Measurements from ENCODE around the gene GSTP1. TPM values are rescaled to one million over a fixed set of nuclear protein-coding genes. Genes with fewer than 3 reads are reported as not detected.

GSTP1 gene
- polyA plus RNA-seq, 1 donor (not counting 4 experiments of a cell fraction or from before 2014, with no cell fraction given), result 1,575 TPM

DNA sequence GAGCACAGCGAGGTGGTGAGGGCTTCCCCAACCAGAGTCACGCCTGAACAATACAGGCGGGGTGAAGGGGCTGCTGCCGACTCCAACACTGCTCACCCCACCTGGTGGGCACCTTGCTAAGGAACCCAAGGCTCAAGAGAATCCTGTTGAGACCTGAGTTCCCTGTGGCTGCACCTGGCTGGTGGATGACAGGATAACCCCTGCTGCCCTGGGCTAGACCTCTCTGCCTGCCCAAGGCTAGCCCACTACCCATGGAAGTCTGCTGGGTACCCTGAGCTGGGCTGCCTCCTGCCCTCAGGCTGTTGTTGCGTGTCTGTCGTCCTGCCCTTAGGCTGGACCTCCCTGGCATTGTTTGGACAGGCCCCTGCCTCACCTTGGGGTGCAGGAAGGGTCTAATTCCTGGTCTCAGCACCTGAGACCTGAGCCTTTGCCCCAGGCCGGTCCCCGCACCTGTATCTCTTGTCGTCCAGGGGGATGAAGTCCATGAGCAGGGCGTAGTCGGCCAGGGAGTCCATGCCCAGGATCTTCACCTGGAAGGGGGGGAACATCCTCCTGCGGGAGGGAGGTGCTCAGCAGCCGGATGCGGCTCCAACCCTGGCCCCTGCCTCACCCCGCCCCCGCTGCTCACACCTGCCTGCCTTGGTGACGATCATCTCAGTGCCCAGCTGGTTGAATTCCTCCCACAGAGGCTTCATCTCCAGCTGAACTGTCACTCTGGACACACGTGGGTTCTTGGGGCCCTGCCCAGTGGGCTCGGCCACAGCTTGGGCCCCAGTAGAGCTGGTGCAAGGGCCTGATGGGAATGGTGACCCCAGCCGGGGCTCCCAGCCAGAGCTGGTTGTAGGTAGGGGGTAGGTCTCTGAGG is 51.0 kb downstream of the GSTP1 start:
- Histone ChIP-seq H3K4me2 (ENCODE audit: control insufficient read depth, extremely low read depth, insufficient read depth, low read depth, low read length) (no peak overlapping the region), H3K27ac (ENCODE audit: control insufficient read depth, insufficient read depth, low read length) (no peak overlapping the region), H3K79me2 (ENCODE audit: control insufficient read depth, insufficient read depth, low read length) (no peaks in the 10 kb centered on the region), H3K9me1 (ENCODE audit: control insufficient read depth, extremely low read depth, insufficient read depth, low read length) (no peaks in the 10 kb centered on the region), H3K4me1 (ENCODE audit: control insufficient read depth, extremely low read depth, insufficient read depth, low read length) (peaks cover 4% of the 10 kb centered on the region), H3K36me3 (ENCODE audit: control insufficient read depth in 2 of 2, extremely low read depth in 1 of 2, insufficient read depth in 2 of 2, low read length in 2 of 2) (no peaks in the 10 kb centered on the region), H3K9me3 (ENCODE audit: control insufficient read depth, low read depth, low read length) (no peaks in the 10 kb centered on the region), H3K9ac (ENCODE audit: control insufficient read depth, extremely low read depth, insufficient read depth, low read length) (no peak overlapping the region), H3K4me3 (ENCODE audit: control insufficient read depth in 2 of 3, extremely low read depth in 1 of 3, insufficient read depth in 2 of 3, low read depth in 1 of 3, low read length in 3 of 3) (no peak overlapping the region), H4K20me1 (ENCODE audit: control insufficient read depth, extremely low read depth, insufficient read depth, low read length) (no peaks in the 10 kb centered on the region), H2AFZ (ENCODE audit: control insufficient read depth, low read length) (no peak overlapping the region), H3K27me3 (ENCODE audit: control insufficient read depth, extremely low read depth, insufficient read depth, low read length) (peaks cover 4% of the 10 kb centered on the region)
- FAIRE-seq (no peak), DNase-seq (ENCODE audit: low read depth, low spot score) (no peak)
- TF ChIP-seq EZH2 (IDR thresholded peaks at IDR 0.05; ENCODE audit: low read length) (no peak), CTCF (optimal IDR thresholded peaks at IDR 0.05 in 1 of 3, IDR thresholded peaks at IDR 0.05 in 1 of 3, conservative IDR thresholded peaks at IDR 0.05 in 1 of 3; ENCODE audit: extremely low read depth in 1 of 3, insufficient read depth in 2 of 3, low read length in 3 of 3) (no peak)
- dilution Hi-C loops (cut with MboI; ENCODE audit: extremely low pct_ligation_motif_present, low sequenced_read_pairs), result no loop called here

DNA sequence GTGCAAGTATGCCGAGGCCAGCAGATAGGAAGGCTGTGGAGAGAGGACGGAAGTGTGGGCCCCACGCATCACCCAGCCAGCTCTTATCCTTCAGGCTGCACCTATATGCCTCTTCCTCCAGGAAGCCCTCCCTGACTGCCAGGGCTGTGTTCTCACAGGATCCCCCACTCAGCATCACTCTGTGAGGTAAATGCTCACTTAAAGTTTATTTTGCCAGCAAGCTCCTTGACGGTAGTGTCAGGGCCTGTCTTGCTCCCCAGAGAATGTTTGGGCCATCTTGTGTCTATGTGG is 51.6 kb downstream of the GSTP1 start:
- H3K4me3 ChIP-seq (ENCODE audit: control insufficient read depth in 2 of 3, extremely low read depth in 1 of 3, insufficient read depth in 2 of 3, low read depth in 1 of 3, low read length in 3 of 3), result no peak overlapping the region
- H3K9ac ChIP-seq (ENCODE audit: control insufficient read depth, extremely low read depth, insufficient read depth, low read length), result no peak overlapping the region
- no peak overlapping the region for H3K4me2 ChIP-seq (ENCODE audit: control insufficient read depth, extremely low read depth, insufficient read depth, low read depth, low read length)
- no peaks in the 10 kb centered on the region for H3K36me3 ChIP-seq (ENCODE audit: control insufficient read depth in 2 of 2, extremely low read depth in 1 of 2, insufficient read depth in 2 of 2, low read length in 2 of 2)
- FAIRE-seq (no peak), DNase-seq (ENCODE audit: low read depth, low spot score) (no peak)
- no peak overlapping the region for H3K27ac ChIP-seq (ENCODE audit: control insufficient read depth, insufficient read depth, low read length)
- H3K9me3 ChIP-seq (ENCODE audit: control insufficient read depth, low read depth, low read length), result no peaks in the 10 kb centered on the region
- H3K4me1 ChIP-seq (ENCODE audit: control insufficient read depth, extremely low read depth, insufficient read depth, low read length), result peaks cover 4% of the 10 kb centered on the region
- H3K9me1 ChIP-seq (ENCODE audit: control insufficient read depth, extremely low read depth, insufficient read depth, low read length), result no peaks in the 10 kb centered on the region
- no peaks in the 10 kb centered on the region for H4K20me1 ChIP-seq (ENCODE audit: control insufficient read depth, extremely low read depth, insufficient read depth, low read length)
- dilution Hi-C loops (cut with MboI; ENCODE audit: extremely low pct_ligation_motif_present, low sequenced_read_pairs), result no loop called here
- H3K79me2 ChIP-seq (ENCODE audit: control insufficient read depth, insufficient read depth, low read length), result no peaks in the 10 kb centered on the region
- H2AFZ ChIP-seq (ENCODE audit: control insufficient read depth, low read length), result no peak overlapping the region
- H3K27me3 ChIP-seq (ENCODE audit: control insufficient read depth, extremely low read depth, insufficient read depth, low read length), result peaks cover 8% of the 10 kb centered on the region
- TF ChIP-seq CTCF (optimal IDR thresholded peaks at IDR 0.05 in 1 of 3, IDR thresholded peaks at IDR 0.05 in 1 of 3, conservative IDR thresholded peaks at IDR 0.05 in 1 of 3; ENCODE audit: extremely low read depth in 1 of 3, insufficient read depth in 2 of 3, low read length in 3 of 3) (no peak), EZH2 (IDR thresholded peaks at IDR 0.05; ENCODE audit: low read length) (no peak)

Small RNA genes within 50 kb of the gene (small RNA-seq; reads per million reads assigned to genes)
- 0 reads per million in 3 experiments for gene AP003385.3 (ENCODE audit: insufficient read length in 3 of 3, low read depth in 3 of 3, low replicate concordance in 1 of 3)

Other genes with a start within 250 kb of the GSTP1 start
- 35.7 to 60.9 TPM (median 43.3 TPM) in 3 replicates for gene POLD4, start 230.3 kb upstream of the GSTP1 start, polyA plus RNA-seq
- 2.2 to 4.9 TPM (median 2.7 TPM) in 3 replicates for gene CLCF1, start 210.2 kb upstream of the GSTP1 start, polyA plus RNA-seq
- 5.7 to 8.5 TPM (median 8.0 TPM) in 3 replicates for gene RAD9A, start 191.8 kb upstream of the GSTP1 start, polyA plus RNA-seq
- gene PPP1CA, start 182.0 kb upstream of the GSTP1 start, polyA plus RNA-seq, result 122 to 235 TPM (median 129 TPM) in 3 replicates
- gene TBC1D10C, start 179.7 kb upstream of the GSTP1 start, polyA plus RNA-seq, result not detected in 3 replicates
- not detected in 3 replicates for gene CARNS1, start 168.1 kb upstream of the GSTP1 start, polyA plus RNA-seq
- 59.5 to 83.0 TPM (median 61.4 TPM) in 3 replicates for gene RPS6KB2, start 155.3 kb upstream of the GSTP1 start, polyA plus RNA-seq
- 0.10 TPM in 1 of 3 replicates, not detected in the others for gene PTPRCAP, start 146.1 kb upstream of the GSTP1 start, polyA plus RNA-seq
- gene CORO1B, start 140.3 kb upstream of the GSTP1 start, polyA plus RNA-seq, result 49.2 to 91.4 TPM (median 58.5 TPM) in 3 replicates
- not detected in 3 replicates for gene GPR152, start 131.1 kb upstream of the GSTP1 start, polyA plus RNA-seq
- gene CABP4, start 128.5 kb upstream of the GSTP1 start, polyA plus RNA-seq, result not detected in 3 replicates
- 24.7 to 71.1 TPM (median 40.4 TPM) in 3 replicates for gene TMEM134, start 114.6 kb upstream of the GSTP1 start, polyA plus RNA-seq
- gene AIP, start 100.8 kb upstream of the GSTP1 start, polyA plus RNA-seq, result 32.5 to 42.9 TPM (median 35.3 TPM) in 3 replicates
- gene PITPNM1, start 78.4 kb upstream of the GSTP1 start, polyA plus RNA-seq, result 10.6 to 25.2 TPM (median 15.9 TPM) in 3 replicates
- 8.0 to 31.1 TPM (median 9.7 TPM) in 3 replicates for gene CDK2AP2, start 75.7 kb upstream of the GSTP1 start, polyA plus RNA-seq
- gene CABP2, start 60.4 kb upstream of the GSTP1 start, polyA plus RNA-seq, result not detected in 3 replicates
- 92.9 to 118 TPM (median 102 TPM) in 3 replicates for gene NDUFV1, start 23.1 kb downstream of the GSTP1 start, polyA plus RNA-seq
- gene NUDT8, start 46.1 kb downstream of the GSTP1 start, polyA plus RNA-seq, result 1.1 to 1.6 TPM (median 1.5 TPM) in 3 replicates
- not detected in 3 replicates for gene TBX10, start 56.0 kb downstream of the GSTP1 start, polyA plus RNA-seq
- not detected in 3 replicates for gene ACY3, start 66.9 kb downstream of the GSTP1 start, polyA plus RNA-seq
- gene ALDH3B2, start 90.8 kb downstream of the GSTP1 start, polyA plus RNA-seq, result 0.25 to 1.1 TPM (median 0.67 TPM) in 3 replicates

Measured in keratinocyte (primary cell).